GM10266 (cell line): ENCODE measurements around the gene ARHGEF28.

Experiments
- DNase-seq: peaks from one replicate; pipeline ENCODE4 v3.0.0; 2012; ENCODE audit errors: extremely low spot score
- CTCF ChIP-seq: IDR thresholded peaks from 2 replicates; pipeline ENCODE4 v1.5.1; 2012; ENCODE audit warnings: mild to moderate bottlenecking, low read depth; ENCODE audit not compliant: control insufficient read depth, insufficient read depth; ENCODE audit errors: missing control alignments

The ARHGEF28 gene

GRCh38 chr5:73763300-73764032 lies 137.5 kb downstream of the ARHGEF28 start:
- no peak for TF ChIP-seq CTCF
- DNase-seq, result no peak

GRCh38 chr5:73764586-73764985 lies 138.6 kb downstream of the ARHGEF28 start:
- no peak for TF ChIP-seq CTCF
- no peak for DNase-seq

GRCh38 chr5:73764996-73765395 lies 139.0 kb downstream of the ARHGEF28 start:
- no peak for TF ChIP-seq CTCF
- no peak for DNase-seq

- no peak for TF ChIP-seq CTCF
- no peak for DNase-seq
Measured at GRCh38 chr5:73766902-73767301, 140.9 kb downstream of the ARHGEF28 start.

- no peak for DNase-seq
- TF ChIP-seq CTCF, result no peak
Measured at GRCh38 chr5:73770172-73771025, 144.4 kb downstream of the ARHGEF28 start.

GRCh38 chr5:73774924-73775323 lies 148.9 kb downstream of the ARHGEF28 start:
- TF ChIP-seq CTCF, result no peak
- DNase-seq, result no peak

- TF ChIP-seq CTCF, result no peak
- no peak for DNase-seq
Measured at GRCh38 chr5:73776405-73776804, 150.4 kb downstream of the ARHGEF28 start.
